MM.1S (cell line): ENCODE measurements around the gene CDH12.

Experiments
- EZH2 ChIP-seq: fragments of 300-600 bp; sonication (generic); optimal IDR thresholded peaks from 2 replicates; pipeline ENCODE3; 2017; ENCODE audit warnings: low read depth, mild to moderate bottlenecking, antibody characterized with exemption, low read length, mixed read lengths
- EZH2phosphoT487 ChIP-seq: fragments of 300-600 bp; sonication (generic); IDR thresholded peaks from 2 replicates; pipeline ENCODE4 v1.6.1; 2018; ENCODE audit warnings: antibody characterized with exemption, low read length
- TF ChIP-seq, protein P1 (sequence below): fragments of 300-600 bp; sonication (generic); IDR thresholded peaks from 2 replicates; pipeline ENCODE4 v1.5.1; 2016; ENCODE audit warnings: antibody characterized with exemption, low read length, mixed read lengths

DNA sequence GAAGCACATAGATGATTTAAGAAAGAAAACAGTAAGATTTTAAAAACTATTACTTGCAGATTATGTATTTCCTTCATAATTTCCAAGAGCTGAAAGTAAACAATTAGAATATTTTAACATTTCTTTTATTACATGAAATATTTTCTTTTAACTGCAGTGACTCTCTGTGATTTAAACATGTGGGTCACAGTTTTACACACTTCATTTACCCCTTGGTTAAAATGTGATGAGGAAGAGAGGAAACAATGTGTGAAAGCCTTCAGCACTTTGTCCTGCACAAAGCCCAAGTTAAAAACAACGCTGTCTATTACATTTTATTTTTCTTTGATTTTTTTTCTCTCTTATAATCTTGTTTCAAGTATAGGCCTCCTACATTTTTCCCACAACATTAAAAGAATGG is 801.3 kb downstream of the CDH12 start:
- TF ChIP-seq, protein P1, sequence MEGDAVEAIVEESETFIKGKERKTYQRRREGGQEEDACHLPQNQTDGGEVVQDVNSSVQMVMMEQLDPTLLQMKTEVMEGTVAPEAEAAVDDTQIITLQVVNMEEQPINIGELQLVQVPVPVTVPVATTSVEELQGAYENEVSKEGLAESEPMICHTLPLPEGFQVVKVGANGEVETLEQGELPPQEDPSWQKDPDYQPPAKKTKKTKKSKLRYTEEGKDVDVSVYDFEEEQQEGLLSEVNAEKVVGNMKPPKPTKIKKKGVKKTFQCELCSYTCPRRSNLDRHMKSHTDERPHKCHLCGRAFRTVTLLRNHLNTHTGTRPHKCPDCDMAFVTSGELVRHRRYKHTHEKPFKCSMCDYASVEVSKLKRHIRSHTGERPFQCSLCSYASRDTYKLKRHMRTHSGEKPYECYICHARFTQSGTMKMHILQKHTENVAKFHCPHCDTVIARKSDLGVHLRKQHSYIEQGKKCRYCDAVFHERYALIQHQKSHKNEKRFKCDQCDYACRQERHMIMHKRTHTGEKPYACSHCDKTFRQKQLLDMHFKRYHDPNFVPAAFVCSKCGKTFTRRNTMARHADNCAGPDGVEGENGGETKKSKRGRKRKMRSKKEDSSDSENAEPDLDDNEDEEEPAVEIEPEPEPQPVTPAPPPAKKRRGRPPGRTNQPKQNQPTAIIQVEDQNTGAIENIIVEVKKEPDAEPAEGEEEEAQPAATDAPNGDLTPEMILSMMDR, result no peak
- no peak for TF ChIP-seq EZH2phosphoT487
- TF ChIP-seq EZH2, result no peak
